HG03025 (cell line): ENCODE results near the gene NEU2.
"Not testable (repeated sequence)": the region's sequence is repeated elsewhere in the genome, so short reads cannot be mapped to it uniquely, and the experiment has no call there.

ENCODE experiments used
- ATAC-seq: cut with Tn5 transposase; IDR thresholded peaks from one replicate; pipeline ENCODE4 v1.9.1; 2021; ENCODE audit warnings: mild to moderate bottlenecking, moderate library complexity; ENCODE audit not compliant: unreplicated experiment, low FRiP score

NEU2 gene

DNA sequence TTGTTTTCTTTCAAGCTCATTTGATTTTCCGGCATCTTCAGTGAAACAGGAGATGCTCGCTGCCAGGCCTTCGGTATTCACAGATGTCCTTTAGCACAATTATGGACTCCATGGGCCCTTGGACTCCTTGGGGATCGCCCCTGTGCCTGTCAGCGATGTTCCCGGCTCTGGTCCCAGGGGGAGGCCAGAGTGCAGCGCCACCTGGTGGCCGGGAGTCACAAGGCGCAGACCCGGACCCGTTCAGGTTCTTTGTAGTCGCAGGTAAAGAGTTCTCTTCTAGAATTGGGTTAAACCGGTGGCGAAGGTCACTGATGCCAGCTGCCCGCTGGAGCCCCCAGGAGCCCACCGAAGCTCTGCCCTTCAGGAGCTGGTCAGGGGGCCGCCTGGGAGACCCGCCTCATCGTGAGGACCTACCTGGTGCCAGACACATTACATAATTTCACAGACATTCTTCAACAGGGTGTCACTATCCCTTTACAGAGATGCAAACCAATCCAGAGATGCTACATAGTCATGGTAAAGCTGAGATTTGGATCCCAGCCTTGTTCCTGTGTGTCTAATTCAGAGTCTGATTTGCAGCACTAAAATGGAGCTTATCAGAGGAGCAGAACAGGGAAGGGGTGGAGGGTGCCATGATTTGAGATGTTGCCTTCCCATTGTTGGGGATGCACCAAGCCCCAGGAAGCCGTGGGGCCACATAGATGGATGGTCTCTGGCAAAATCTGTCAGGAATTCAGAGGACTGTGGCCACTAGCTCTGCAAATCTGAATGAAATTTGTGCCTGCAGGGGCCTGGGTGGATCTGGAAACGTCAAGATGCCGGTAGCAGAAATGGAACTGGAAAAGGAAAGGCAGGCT is 21.7 kb downstream of the NEU2 start:
- no peak for ATAC-seq

DNA sequence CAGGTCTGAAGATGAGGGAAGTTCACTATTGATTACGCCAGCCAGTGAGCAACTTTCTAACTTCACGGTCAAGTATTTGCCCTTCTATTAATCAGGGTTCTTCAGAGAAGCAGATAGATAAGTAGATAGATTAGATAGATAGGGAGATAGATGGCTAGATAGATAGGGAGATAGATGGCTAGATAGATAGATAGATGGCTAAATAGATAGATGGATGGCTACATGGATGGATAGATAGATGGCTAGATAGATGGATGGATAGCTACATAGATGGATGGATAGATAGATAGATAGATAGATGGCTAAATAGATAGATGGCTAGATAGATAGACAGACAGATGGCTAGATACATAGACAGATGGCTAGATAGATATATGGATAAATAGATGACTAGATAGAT is 22.9 kb downstream of the NEU2 start:
- ATAC-seq = no peak

- ATAC-seq = no peak
Measured at GRCh38 chr2:233056961-233057605, 24.6 kb downstream of the NEU2 start.

DNA sequence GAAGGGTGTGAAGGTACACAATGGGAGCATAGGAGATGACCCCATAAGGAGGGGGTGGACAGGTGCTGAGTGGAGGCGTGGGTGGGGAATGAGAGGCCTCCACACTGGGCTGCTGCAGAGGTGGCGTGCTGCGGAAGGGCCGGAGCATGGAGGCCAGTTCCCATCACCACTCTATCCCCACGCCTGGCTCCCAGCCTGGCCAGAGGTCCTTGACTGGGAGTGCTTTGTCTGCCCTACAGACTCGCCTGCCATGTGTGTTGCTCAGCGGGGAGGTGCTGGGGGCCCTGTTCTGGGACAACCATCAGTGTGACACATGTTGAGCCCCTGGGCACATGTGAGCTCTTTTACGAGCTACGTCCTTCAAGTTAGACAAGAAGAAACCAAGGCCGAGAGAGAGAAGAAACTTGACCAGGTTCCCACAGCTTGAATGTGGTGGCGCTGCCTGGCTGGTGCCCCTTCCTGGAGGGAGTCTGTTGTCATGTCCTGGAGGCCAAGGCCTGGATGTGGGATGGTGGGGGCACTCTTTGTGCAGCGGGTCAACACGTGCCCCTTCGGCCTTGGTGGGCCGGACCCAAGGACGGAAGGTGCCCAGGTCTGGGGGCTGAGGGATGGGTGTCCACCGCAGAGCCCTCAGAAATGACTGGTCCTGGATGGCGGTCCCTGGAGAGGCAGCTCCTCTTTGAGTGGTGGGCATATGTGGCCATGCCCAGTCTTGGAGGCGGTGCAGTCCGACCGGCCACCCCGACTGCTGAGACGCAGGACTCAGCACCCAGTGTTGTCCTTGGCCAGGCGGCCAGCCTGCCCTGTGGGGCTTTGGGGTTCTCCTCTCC is 26.5 kb downstream of the NEU2 start:
- ATAC-seq = no peak

GRCh38 chr2:233059547-233059796 is 27.0 kb downstream of the NEU2 start:
- ATAC-seq = no peak

GRCh38 chr2:233059797-233060500 is 27.5 kb downstream of the NEU2 start, which contains the start of gene INPP5D:
INPP5D (plus strand) TSS chr2:233060342; CDS start chr2:233060479, 137 bp downstream.
- ATAC-seq = peak; percentile 44

DNA sequence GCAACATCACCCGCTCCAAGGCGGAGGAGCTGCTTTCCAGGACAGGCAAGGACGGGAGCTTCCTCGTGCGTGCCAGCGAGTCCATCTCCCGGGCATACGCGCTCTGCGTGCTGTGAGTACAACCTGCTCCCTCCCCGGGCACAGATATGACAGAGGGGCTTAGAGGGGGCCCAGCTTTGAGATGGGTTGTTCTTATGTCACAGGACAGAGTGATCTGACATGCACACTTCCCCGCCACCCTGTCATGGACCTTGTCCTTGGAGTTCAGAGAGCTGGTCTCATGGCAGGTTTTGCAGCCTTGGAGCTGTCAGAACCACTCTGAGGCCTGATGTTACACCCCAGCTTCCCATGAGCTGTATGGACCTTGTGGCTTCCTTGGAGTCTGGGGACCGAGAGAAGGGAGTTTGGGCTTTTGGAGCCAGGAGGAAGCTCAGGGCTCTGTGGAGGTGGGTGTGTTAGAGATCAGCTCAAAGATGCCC is 28.1 kb downstream of the NEU2 start:
- no peak for ATAC-seq

DNA sequence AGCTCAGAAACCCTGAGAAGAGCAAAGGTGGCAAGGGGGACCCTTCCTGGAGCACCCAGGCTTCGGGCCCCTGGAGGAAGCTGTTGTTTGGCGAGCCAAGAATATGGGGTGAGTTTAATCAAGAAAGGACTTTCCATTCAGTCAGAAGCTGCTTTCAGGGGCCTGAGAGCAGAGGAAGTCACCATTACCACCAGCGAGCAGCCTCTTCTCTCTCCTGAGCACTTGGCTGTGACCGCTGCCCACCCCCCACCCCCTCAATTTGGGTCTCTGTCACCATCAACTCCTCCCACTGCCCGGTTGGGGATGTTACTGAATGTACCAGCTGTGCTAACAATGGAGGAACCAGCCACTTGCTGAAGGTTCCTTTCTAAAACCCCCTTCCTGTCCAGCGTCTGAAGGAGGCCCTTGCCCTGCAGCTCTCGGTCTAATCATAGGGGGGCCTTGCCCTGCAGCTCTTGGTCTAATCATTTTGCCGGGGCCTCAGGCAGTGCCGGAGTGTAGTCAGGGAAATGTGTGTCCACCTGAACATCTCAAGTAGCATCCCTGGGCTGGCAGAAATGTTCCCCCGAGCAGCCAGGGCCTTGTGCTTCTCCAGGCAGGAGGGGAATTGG is 28.6 kb downstream of the NEU2 start:
- ATAC-seq = no peak

DNA sequence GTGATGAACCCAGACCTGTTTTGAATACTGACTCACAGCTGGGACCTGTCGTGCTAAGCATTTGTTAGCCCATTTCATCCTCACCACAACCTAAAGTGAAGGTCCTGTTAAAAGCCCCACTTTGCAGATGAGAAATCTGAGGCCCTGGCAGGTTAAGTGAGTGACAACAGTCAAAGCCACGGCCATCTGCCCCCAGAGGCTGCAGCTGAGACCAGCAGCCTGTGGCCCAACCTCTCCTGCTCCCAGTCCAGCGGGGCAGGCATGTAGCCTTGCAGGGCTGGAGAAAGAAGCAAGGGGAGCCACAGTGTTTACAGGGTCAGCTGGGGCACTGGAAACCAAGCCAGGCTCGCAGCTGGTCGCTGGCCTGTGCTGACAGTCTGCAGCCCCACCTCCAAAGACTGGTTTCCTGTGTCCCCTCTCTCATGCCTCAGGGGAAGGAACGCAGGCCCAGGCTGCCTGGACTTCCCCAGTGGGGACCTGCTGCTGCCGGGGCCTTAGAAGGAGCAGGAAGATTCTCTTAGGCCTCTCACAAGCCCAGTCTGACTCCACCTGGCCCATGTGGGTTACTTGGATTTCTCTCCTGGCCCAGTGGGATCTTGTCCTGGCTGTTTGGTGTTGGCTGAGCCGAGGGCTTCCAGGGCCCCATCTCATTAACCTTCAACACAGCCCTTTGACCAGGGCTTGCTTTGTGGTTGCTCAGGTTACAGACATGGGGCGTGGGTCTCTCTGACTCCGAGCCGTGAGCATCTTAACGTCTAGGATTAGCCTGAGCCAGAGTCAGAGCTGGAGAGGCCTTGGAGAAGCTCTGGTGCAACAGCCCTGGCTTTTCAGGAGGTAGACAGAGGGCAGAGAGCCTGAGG is 29.3 kb downstream of the NEU2 start:
- ATAC-seq = no peak

DNA sequence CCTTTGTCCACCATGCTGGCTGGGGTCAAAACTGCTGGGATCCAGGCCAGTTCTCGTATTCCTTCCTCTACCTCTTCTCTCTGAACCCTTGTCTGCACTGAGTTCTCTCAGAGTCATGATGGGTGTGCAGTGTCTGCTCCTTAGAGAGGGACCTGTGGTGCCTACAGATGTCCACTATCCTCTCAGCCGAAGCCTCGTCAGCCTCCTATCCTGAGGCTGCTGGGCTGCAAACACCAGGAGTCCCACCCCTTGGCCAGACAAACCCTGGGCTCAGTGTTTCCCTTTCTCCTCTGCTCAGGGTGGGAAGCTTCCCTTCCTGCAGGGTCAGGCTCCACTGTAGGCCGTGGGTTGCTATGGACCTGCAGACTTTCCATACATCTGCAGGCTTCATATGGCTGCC is 30.0 kb downstream of the NEU2 start:
- no peak for ATAC-seq

DNA sequence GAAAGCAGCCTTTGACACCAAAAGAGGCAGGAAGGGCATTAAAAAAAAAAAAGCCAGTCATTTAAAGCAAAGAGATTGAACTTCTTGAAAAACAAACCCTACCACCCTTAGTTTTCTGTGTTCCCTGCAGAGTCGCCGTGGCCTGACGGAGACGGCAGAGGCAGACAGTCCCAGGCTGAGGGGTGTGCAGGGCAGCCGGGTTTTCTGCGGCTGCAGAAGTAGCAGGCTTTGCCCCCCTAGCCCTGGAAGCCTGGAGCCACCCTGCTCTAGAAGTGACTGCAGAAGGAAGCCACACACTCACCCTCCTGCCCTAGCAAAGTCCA is 30.4 kb downstream of the NEU2 start:
- no peak for ATAC-seq

DNA sequence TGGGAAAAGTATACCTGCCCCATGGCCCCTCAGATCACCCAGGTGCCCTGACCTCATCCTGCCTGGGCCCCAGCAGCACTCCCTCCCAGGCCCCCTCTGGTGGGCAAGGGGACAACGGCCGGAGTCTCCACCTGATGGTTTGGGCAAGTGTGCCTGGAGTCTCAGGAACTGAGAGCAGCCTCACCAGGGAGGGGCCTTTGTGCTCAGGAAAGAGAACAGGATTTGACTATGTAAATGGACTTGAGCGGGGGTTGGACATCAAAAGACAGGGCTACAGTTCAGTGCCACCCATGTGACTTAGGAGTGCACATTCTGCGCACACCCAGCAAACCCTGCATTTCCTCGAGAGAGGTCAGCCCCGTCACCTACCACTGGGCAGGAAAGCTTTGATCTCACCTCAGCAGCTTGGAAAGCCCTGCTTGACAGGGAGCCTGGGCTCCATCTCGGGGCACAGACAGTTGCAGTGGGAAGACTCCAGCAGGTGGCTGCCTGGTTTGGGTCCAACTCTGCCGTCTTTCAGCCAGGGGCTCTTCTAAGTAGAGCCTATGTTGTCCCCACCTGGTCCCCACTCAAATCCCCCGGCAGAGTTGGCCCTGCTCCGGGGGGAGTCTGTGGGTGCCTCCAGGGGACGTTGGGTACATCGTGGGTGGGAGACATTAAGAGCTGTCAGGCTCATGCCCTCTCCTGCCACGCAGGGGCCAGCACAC is 30.9 kb downstream of the NEU2 start:
- ATAC-seq = peak; percentile 43

GRCh38 chr2:233063976-233064411 is 31.5 kb downstream of the NEU2 start:
- no peak for ATAC-seq

DNA sequence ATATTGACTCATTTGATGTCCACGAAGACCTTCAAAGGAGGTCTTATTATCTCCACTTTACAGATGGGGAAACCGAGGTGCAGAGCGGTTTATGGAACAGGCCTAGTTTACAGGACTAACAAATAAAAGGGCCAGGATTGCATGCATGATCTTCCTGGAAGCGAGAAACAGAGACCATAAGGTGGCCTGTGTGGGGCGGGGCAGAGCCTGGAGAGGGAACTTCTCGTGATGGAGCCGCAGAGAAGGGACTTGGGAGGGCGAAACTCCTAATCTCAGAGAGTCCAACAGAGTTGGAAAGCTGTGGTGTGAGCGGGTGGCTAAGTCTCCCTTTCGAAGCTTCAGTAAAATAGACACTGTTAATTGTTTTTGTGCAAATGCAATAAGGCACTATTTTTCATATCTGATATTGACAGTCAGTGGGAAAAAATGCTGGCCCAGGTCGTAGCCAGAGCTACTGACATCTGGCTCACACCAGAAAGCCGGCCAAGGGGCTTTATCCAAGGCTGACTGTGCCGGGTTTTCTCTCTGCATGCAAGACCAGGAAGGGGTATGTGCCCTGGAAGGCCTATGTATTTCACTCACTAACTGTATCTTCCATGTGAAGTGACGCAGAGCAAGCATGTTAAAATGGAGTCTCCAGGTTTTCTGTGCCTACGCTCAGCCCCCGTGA is 32.2 kb downstream of the NEU2 start:
- ATAC-seq = no peak

DNA sequence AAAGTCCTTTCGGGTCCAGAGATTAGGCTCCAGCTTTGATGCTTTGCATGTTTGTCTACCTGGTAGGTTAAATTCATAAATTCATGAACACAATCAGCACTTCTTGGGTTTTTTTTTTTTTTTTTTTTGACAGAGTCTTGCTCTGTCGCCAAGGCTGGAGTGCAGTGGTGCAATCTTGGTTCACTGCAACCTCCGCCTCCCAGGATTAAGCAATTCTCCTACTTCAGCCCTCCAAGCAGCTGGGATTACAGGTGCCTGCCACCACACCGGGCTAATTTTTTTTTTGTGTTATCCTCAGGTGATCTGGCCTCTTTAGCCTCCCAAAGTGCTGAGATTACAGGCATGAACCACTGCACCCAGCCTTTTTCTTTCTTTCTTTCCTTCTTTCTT is 32.7 kb downstream of the NEU2 start:
- ATAC-seq = not testable (repeated sequence)

- ATAC-seq = no peak
Measured at GRCh38 chr2:233065954-233066470, 33.5 kb downstream of the NEU2 start.

GRCh38 chr2:233068762-233069418 is 36.4 kb downstream of the NEU2 start:
- no peak for ATAC-seq
